Dedifferentiated amniotic fluid mesenchymal stem cell (primary cell): ENCODE data around the gene IWS1.
"Not testable (repeated sequence)": the region's sequence is repeated elsewhere in the genome, so short reads cannot be mapped to it uniquely, and the experiment has no call there.

ENCODE experiments used
- DNase-seq: peaks from one replicate; pipeline ENCODE4 v3.0.0-alpha.2; 2016; ENCODE audit errors: extremely low spot score

The IWS1 gene

DNA sequence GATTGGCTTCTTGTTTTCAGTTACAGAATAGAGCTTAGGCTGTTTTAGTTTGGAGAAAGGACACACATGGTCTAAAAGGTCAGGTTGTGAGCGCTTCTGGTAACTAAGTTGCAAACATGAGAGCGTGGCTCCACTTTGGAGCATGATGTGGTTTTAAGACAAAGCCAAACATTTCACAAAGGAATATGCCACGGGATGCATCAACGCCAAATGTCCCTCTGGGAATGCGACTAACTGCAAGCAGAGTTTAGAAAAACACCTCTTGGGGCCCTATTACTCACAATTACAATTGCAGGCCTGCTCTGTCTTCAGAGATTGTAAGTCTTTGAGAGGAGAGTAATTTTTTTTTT lies 34.6 kb upstream of the IWS1 start:
- no peak for DNase-seq

DNA sequence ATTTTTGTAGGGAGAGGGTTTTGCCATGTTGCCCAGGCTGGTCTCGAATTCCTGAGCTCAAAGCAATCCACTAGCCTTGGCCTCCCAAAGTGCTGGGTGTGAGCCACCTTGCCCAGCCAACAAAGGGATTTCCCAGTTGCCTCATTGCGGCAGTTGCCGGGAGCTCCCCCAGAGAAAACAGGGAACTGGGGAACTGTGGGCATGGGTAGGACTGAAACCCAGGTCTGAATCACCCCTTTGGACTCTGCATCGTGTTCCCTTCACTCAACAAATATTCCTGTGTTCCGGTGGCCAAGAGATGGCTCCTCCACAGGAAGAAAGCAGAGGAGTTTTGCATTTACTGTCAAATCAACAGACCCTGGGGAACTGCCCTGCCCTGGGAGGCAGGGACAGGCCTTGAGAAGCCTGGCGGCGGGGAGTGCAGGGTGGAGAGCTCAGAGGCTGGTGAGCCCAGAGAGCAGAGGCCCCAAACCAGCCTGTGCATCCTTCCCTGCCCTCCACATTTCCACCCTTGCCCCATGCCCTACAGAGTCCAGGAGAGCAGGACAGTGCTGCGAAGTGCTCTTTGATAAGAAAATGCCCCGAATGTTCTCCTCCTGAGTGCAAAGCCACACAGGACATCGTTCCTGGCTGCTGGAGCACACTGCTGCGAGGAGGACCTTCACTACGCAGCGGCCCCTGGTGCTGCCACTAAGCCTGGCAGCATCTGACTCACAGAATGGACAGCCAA lies 34.1 kb upstream of the IWS1 start:
- DNase-seq = no peak

GRCh38 chr2:127559454-127559853 lies 33.2 kb upstream of the IWS1 start:
- DNase-seq = no peak

GRCh38 chr2:127558911-127559310 lies 32.6 kb upstream of the IWS1 start:
- DNase-seq = no peak

- DNase-seq = no peak
These were observed 26.6 kb upstream of the IWS1 start for GRCh38 chr2:127552846-127553245.

DNA sequence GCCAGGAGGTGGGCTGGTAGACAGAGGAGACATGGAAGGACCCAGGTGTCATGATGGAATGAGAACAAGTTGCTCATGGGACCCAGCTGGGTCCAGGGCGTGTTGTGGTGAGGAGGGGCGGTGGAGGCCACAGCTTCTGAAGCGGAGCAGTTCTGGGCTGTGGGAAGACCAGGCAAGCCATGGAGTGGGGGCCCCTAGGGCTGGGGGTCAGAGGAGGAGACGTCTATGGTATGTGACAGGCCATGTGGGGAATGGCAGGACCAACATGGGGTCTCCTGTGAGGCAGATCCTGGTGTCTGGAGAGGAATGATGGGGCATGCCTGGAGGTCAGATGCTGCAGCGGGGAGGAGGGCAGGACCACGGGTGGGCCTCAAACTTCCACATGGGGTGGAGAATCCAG lies 26.0 kb upstream of the IWS1 start:
- no peak for DNase-seq

DNA sequence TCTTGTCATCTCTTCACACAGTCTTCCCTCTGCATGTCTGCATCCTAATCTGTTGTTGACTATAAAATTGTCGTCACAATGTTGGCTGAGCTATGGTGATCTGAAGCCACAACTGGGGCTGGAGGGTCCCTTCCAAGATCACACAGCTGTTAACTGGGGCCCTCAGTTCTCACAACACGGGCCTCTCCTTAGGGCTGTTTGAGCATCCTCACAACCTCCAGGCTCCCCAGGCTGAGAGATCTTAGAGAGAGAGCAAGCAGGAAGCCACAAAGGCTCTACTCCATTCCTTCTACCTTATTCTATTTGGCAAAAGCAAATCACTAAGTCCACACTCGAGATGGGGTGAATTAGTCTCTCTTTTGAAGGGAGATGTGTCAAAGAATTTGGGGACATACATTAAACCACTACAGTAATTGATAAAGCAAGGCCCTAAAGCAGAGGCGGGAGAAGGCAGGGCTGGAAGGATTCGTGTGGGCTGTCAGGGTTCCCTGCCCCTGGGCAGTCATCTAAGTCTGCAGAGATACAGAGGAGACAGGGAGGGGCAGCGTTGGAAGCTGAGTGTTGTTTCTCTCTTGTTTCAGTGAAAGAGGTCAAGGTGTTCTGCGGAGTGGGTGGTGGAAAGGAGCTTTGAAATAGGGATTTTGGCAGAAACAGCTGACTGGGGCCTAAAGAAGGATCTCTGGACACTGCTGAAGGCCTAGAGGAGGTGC lies 25.1 kb upstream of the IWS1 start:
- DNase-seq = no peak

- DNase-seq = no peak
These were observed 20.5 kb upstream of the IWS1 start for GRCh38 chr2:127546797-127547196.

- DNase-seq = no peak
These were observed 19.5 kb upstream of the IWS1 start for GRCh38 chr2:127545796-127546195.

DNA sequence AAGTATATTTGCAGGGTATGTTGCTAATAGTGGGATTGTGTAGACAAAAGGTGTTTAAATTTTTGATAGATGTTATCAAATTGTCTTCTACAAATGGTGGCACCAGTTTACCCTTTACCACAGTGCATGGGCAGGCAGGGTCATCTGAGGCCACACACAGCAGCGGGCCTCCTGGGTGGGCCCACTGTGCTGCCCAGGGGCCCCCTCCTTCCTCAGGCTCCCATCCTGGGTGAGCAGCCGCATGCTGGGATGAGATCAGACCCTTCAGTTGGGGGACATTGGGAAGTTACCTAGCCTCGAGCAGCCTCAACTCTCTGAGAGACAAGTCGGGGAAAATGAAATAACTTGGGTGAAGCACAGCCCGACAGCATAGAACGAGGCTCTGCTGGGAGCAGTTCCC lies 18.9 kb upstream of the IWS1 start:
- no peak for DNase-seq

GRCh38 chr2:127543013-127543501 lies 16.8 kb upstream of the IWS1 start:
- not testable (repeated sequence) for DNase-seq

- no peak for DNase-seq
These were observed 15.9 kb upstream of the IWS1 start for GRCh38 chr2:127542231-127542630.

GRCh38 chr2:127541809-127542208 lies 15.5 kb upstream of the IWS1 start:
- DNase-seq = no peak

- no peak for DNase-seq
These were observed 11.4 kb upstream of the IWS1 start for GRCh38 chr2:127537644-127538043.

- no peak for DNase-seq
These were observed 10.6 kb upstream of the IWS1 start for GRCh38 chr2:127536707-127537541.

DNA sequence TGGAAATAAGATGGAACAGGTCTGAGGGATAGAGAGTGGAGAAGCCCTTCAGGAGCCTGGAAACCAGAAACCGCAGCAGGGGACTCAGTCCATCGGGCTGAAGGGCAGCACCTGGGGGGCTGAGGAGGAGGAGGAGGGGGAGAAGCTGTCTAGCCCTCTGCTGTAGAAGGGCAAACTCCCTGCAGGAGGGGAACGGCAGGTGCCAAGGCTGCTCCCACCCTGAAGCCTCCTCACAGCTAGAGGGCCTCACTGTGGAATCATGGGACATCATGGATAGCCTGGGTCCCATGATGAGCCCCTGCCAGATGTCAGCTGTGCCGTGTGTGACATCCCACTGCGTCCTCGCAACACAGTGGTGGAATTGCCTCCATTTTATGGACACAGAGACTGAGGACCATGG lies 9.6 kb upstream of the IWS1 start:
- no peak for DNase-seq

DNA sequence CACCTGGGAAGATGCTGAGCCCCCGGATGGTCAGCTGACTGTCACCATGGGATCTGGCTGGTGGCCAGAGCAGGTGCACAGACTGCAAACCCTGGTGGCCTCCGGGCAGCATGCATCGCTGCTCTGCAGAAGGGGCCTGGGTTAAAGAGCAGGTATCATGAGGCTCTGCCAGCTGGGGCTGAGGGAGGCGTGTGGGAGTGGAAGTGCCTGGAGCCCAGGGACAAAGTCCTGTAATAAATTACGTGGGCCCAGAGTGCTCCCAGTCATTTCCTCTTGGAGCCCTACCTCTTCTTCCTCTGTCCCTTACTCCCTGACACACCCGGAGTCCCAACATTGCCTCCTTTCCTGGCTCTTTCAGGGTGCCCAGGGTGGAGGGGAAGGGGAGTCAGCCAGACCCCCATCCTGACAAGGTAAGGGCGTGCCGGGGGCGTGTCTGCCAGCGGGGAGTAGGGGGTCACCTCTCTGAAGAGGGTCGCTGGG lies 9.2 kb upstream of the IWS1 start, which contains the start of gene MYO7B:
MYO7B (plus strand) TSS at position 262 of the 480 bp plus-strand sequence. CDS start 24,040 bp downstream, outside the sequence.
- DNase-seq = no peak

- no peak for DNase-seq
These were observed 6.0 kb upstream of the IWS1 start for GRCh38 chr2:127532296-127532695.

- DNase-seq = no peak
These were observed 4.9 kb upstream of the IWS1 start for GRCh38 chr2:127531221-127531648.

- DNase-seq = no peak
These were observed 4.2 kb upstream of the IWS1 start for GRCh38 chr2:127530245-127531140.

DNA sequence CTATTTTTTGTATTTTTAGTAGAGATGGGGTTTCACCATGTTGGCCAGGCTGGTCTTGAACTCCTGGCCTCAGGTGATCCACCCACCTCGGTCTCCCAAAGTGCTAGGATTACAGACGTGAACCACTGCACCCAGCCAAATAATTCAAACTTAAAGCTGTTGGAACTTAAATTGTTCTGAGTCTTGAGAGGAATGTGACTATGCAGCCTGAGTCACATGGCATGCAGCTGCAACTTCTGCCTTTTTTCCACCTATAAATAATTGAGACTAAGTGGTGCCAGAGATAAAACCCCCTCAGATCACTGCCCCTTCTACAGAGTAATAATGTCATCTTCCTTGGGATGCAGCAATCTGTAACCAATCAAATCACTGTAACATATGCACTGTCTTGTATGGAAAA lies 3.1 kb upstream of the IWS1 start:
- not testable (repeated sequence) for DNase-seq
